Loucy (cell line): ENCODE data around the gene ZNF280A.

ENCODE experiments used
- CTCF ChIP-seq: fragments of 200-600 bp; sonication (generic); conservative IDR thresholded peaks from 2 replicates; pipeline ENCODE4 v1.5.1; 2014; ENCODE audit warnings: mild to moderate bottlenecking, antibody characterized with exemption, low read length
- EZH2phosphoT487 ChIP-seq: fragments of 200-600 bp; IDR thresholded peaks from 2 replicates; pipeline ENCODE4 v1.6.1; 2018; ENCODE audit warnings: antibody characterized with exemption, mild to moderate bottlenecking, moderate library complexity, borderline replicate concordance

- TF ChIP-seq CTCF (no peak), EZH2phosphoT487 (no peak)
Measured at GRCh38 chr22:22487059-22487458, 33.0 kb downstream of the ZNF280A start.
